OCI-LY3 (cell line): Measurements from ENCODE around the gene IPO8.

ENCODE experiments used
- H2AFZ ChIP-seq: fragments of 200-600, 300-600 bp; shearing (Covaris generic); 2 replicates; pipeline ENCODE4 v1.6.0; 2014; ENCODE audit warnings: antibody characterized with exemption, low read depth, low read length
- H3K27ac ChIP-seq: fragments of 200-600, 300-600 bp; sonication (generic); 2 replicates; pipeline ENCODE4 v1.5.1; 2014; ENCODE audit warnings: mild to moderate bottlenecking, low read length, moderate library complexity, mixed read lengths
- H3K27me3 ChIP-seq: fragments of 200-600, 300-600 bp; sonication (generic); 2 replicates; pipeline ENCODE4 v1.6.1; 2014; ENCODE audit warnings: low read depth, low read length, mixed read lengths
- H3K36me3 ChIP-seq: fragments of 200-600, 300-600 bp; sonication (generic); replicated peaks from 2 replicates; pipeline ENCODE3; 2014; ENCODE audit warnings: low read depth, low read length, mixed read lengths
- H3K4me1 ChIP-seq: fragments of 300-600, 200-600 bp; sonication (generic); 2 replicates; pipeline ENCODE4 v1.6.1; 2014; ENCODE audit warnings: low read length, mixed read lengths
- H3K4me2 ChIP-seq: fragments of 200-600, 300-600 bp; sonication (generic); 2 replicates; pipeline ENCODE4 v1.6.1; 2014; ENCODE audit warnings: low read length, mixed read lengths
- H3K4me3 ChIP-seq: fragments of 300-600, 200-600 bp; sonication (generic); 2 replicates; pipeline ENCODE4 v1.5.1; 2014; ENCODE audit warnings: antibody characterized with exemption, mild to moderate bottlenecking, low read length, moderate library complexity
- H3K79me2 ChIP-seq: fragments of 300-600, 200-600 bp; shearing (Covaris generic); 2 replicates; pipeline ENCODE4 v1.6.1; 2014; ENCODE audit warnings: mild to moderate bottlenecking, low read length, mixed read lengths
- H3K9ac ChIP-seq: fragments of 300-600, 200-600 bp; shearing (Covaris generic); 2 replicates; pipeline ENCODE4 v1.6.0; 2014; ENCODE audit warnings: mild to moderate bottlenecking, low read length, moderate library complexity
- H3K9me3 ChIP-seq: fragments of 200-600, 300-600 bp; shearing (Covaris generic); 2 replicates; pipeline ENCODE4 v1.6.1; 2014; ENCODE audit warnings: low read length, mixed read lengths; ENCODE audit not compliant: insufficient read depth
- H4K20me1 ChIP-seq: fragments of 200-600, 300-600 bp; sonication (generic); 2 replicates; pipeline ENCODE4 v1.6.1; 2016; ENCODE audit warnings: low read length, mixed read lengths; ENCODE audit not compliant: insufficient read depth
- CTCF ChIP-seq: fragments of 200-600, 300-600 bp; sonication (generic); IDR thresholded peaks from 2 replicates; pipeline ENCODE4 v1.5.1; 2014; ENCODE audit warnings: antibody characterized with exemption, low read length, low read depth
- EZH2phosphoT487 ChIP-seq: fragments of 200-600 bp; shearing (Covaris generic); IDR thresholded peaks from 2 replicates; pipeline ENCODE4 v1.6.1; 2018; ENCODE audit warnings: antibody characterized with exemption, mixed run types, low read depth

Gene IPO8

GRCh38 chr12:30603129-30603528 is 92.5 kb downstream of the IPO8 start:
- H3K79me2 ChIP-seq = no peaks in the 10 kb centered on the region
- H2AFZ ChIP-seq = no peak overlapping the region
- H3K27me3 ChIP-seq = no peaks in the 10 kb centered on the region
- no peaks in the 10 kb centered on the region for H3K36me3 ChIP-seq
- H3K9ac ChIP-seq = no peak overlapping the region
- TF ChIP-seq EZH2phosphoT487 (no peak), CTCF (no peak)
- no peak overlapping the region for H3K4me2 ChIP-seq
- H4K20me1 ChIP-seq = no peaks in the 10 kb centered on the region
- no peaks in the 10 kb centered on the region for H3K4me1 ChIP-seq
- H3K9me3 ChIP-seq = no peaks in the 10 kb centered on the region
- no peak overlapping the region for H3K4me3 ChIP-seq
- no peak overlapping the region for H3K27ac ChIP-seq

- Histone ChIP-seq H3K36me3 (no peaks in the 10 kb centered on the region), H2AFZ (no peak overlapping the region), H3K27ac (no peak overlapping the region), H3K79me2 (no peaks in the 10 kb centered on the region), H3K4me2 (no peak overlapping the region), H3K27me3 (no peaks in the 10 kb centered on the region), H3K9ac (no peak overlapping the region), H3K4me3 (no peak overlapping the region), H3K4me1 (no peaks in the 10 kb centered on the region), H3K9me3 (no peaks in the 10 kb centered on the region), H4K20me1 (no peaks in the 10 kb centered on the region)
- TF ChIP-seq EZH2phosphoT487 (no peak), CTCF (no peak)
These were observed 93.0 kb downstream of the IPO8 start for GRCh38 chr12:30602678-30603077.

DNA sequence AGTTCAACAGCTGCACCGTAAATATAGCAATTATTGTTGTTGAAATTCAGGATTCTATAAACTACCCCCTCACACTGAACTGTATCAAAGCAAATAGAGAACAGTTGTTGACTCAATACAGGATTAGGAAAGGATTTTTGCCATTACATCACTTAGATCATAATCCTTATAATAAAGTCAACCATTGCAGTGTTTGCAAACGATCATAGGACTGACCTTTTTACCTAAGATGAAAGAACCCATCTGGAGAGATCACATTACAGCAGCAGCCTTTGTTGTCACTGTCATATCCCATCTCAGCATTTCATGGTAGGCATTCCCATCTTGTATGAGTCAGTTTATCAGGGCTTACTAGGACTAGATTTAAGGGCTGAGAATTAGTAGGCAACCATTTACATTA is 96.1 kb downstream of the IPO8 start:
- TF ChIP-seq EZH2phosphoT487 (no peak), CTCF (no peak)
- Histone ChIP-seq H3K79me2 (no peaks in the 10 kb centered on the region), H2AFZ (no peak overlapping the region), H3K27me3 (no peaks in the 10 kb centered on the region), H4K20me1 (no peaks in the 10 kb centered on the region), H3K9me3 (no peaks in the 10 kb centered on the region), H3K27ac (no peak overlapping the region), H3K4me2 (no peak overlapping the region), H3K4me1 (no peaks in the 10 kb centered on the region), H3K36me3 (no peaks in the 10 kb centered on the region), H3K9ac (no peak overlapping the region), H3K4me3 (no peak overlapping the region)

DNA sequence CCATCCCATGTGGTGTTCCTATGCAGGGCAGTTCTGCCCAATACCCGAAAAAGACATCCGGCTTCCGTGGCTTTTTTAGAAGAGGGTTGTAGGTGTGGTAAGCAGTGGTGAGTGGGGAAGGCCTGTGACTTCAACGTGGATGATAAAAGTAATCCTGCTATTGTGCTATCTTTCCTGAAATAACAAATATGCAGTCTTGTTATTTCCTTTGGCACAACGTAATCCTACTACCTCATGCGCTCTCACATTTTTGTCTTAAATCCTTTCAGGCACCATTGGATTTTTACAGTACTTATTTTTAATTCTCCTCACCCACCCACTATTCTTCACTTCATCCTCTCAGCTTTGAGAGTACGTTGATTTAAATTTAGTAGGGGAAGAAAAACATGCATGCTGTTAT is 96.8 kb downstream of the IPO8 start:
- no peak overlapping the region for H3K27ac ChIP-seq
- H3K9me3 ChIP-seq = no peaks in the 10 kb centered on the region
- H3K4me2 ChIP-seq = no peak overlapping the region
- no peaks in the 10 kb centered on the region for H3K27me3 ChIP-seq
- TF ChIP-seq EZH2phosphoT487 (no peak), CTCF (no peak)
- no peaks in the 10 kb centered on the region for H3K79me2 ChIP-seq
- H3K36me3 ChIP-seq = no peaks in the 10 kb centered on the region
- H3K9ac ChIP-seq = no peak overlapping the region
- H4K20me1 ChIP-seq = no peaks in the 10 kb centered on the region
- H2AFZ ChIP-seq = no peak overlapping the region
- no peaks in the 10 kb centered on the region for H3K4me1 ChIP-seq
- no peak overlapping the region for H3K4me3 ChIP-seq
